A673 (cell line): ENCODE results near the gene SMARCC1.

ENCODE experiments used
- CTCF ChIP-seq: fragments of 300-800, 200-600 bp; sonication (generic); conservative IDR thresholded peaks from 2 replicates; pipeline ENCODE4 v1.5.1; 2017; ENCODE audit warnings: low read depth, mild to moderate bottlenecking, antibody characterized with exemption, low read length, moderate library complexity, mixed read lengths
- EZH2 ChIP-seq: fragments of 200-600 bp; sonication (generic); IDR thresholded peaks from 2 replicates; pipeline ENCODE4 v1.6.1; 2017; ENCODE audit warnings: borderline replicate concordance, low read depth, mild to moderate bottlenecking, mixed read lengths, antibody characterized with exemption, low read length; ENCODE audit not compliant: poor library complexity, severe bottlenecking

GRCh38 chr3:47577583-47578118 is 204.0 kb downstream of the SMARCC1 start:
- TF ChIP-seq CTCF (no peak), EZH2 (no peak)
